CD4-positive, CD25-positive, alpha-beta regulatory T cell (primary cell): ENCODE data around the gene KLHL21. TPM values are rescaled to one million over a fixed set of nuclear protein-coding genes. Genes with fewer than 3 reads are reported as not detected.

ENCODE experiments used
- ATAC-seq, 2 donors: fragments of 150-1000 bp; cut with Tn5 transposase; one replicate each; pipeline ENCODE4 v1.10.0; 2021; ENCODE audit warnings: low read depth in 2 of 2, moderate number of reproducible peaks in 2 of 2, moderate library complexity in 1 of 2
- DNase-seq, 3 donors: peaks; one replicate each; pipeline versions ENCODE4 v3.0.0 to v3.0.0-alpha.2; 2012 to 2022; ENCODE audit warnings: mixed read lengths in 1 of 3
- H3K27ac ChIP-seq: one replicate; pipeline ENCODE4 v1.7.0; 2013; ENCODE audit warnings: mild to moderate bottlenecking, low read length; ENCODE audit not compliant: insufficient read depth, poor library complexity, severe bottlenecking
- H3K27me3 ChIP-seq: one replicate; pipeline ENCODE4 v1.7.0; 2013; ENCODE audit warnings: low read length; ENCODE audit not compliant: control insufficient read depth, insufficient read depth
- H3K36me3 ChIP-seq: one replicate; pipeline ENCODE4 v1.7.0; 2013; ENCODE audit warnings: mild to moderate bottlenecking, low read length, moderate library complexity; ENCODE audit not compliant: control insufficient read depth, insufficient read depth
- H3K4me1 ChIP-seq: 2 replicates; pipeline ENCODE4 v1.7.0; 2013; ENCODE audit warnings: mild to moderate bottlenecking, low read length; ENCODE audit not compliant: insufficient read depth, control insufficient read depth, poor library complexity, severe bottlenecking
- H3K4me3 ChIP-seq: one replicate; pipeline ENCODE4 v1.7.0; 2013; ENCODE audit warnings: low read depth, mild to moderate bottlenecking, low read length, moderate library complexity
- H3K9me3 ChIP-seq, 2 experiments: 1 replicate in 1 of 2; 2 replicates in 1 of 2; pipeline ENCODE4 v1.7.0; 2013; ENCODE audit warnings: low read length in 2 of 2, mild to moderate bottlenecking in 1 of 2, moderate library complexity in 1 of 2; ENCODE audit not compliant: control insufficient read depth in 2 of 2
- H3K27ac Mint-ChIP-seq, 3 donors: one replicate each; pipeline ENCODE4 v1.8.0; 2020 to 2022; ENCODE audit warnings: mild to moderate bottlenecking in 3 of 3, mixed read lengths in 3 of 3, moderate library complexity in 2 of 3
- H3K27me3 Mint-ChIP-seq: one replicate; pipeline ENCODE4 v1.8.0; 2022; ENCODE audit warnings: mild to moderate bottlenecking, mixed read lengths
- H3K36me3 Mint-ChIP-seq: one replicate; pipeline ENCODE4 v1.8.0; 2020; ENCODE audit warnings: mixed read lengths
- H3K4me1 Mint-ChIP-seq, 4 donors: one replicate each; pipeline ENCODE4 v1.8.0; 2020 to 2022; ENCODE audit warnings: mixed read lengths in 4 of 4, mild to moderate bottlenecking in 1 of 4
- H3K4me3 Mint-ChIP-seq, 4 donors: one replicate each; pipeline ENCODE4 v1.8.0; 2020 to 2022; ENCODE audit warnings: mild to moderate bottlenecking in 4 of 4, mixed read lengths in 4 of 4, moderate library complexity in 3 of 4
- H3K9me3 Mint-ChIP-seq, 7 donors: one replicate each; pipeline ENCODE4 v1.8.0; 2020 to 2022; ENCODE audit warnings: mixed read lengths in 7 of 7, mild to moderate bottlenecking in 3 of 7, moderate library complexity in 2 of 7
- polyA plus RNA-seq, 4 donors: library from polyadenylated mRNA; unstranded; fragments of 300-500 nt; fragmentation: Illumina TruSeq; gene quantifications; one replicate each; pipeline ENCODE4 v1.2.3, GENCODE V29; 2021
- total RNA-seq: library from RNA; stranded (reverse); gene quantifications from one replicate; pipeline ENCODE4 v1.2.3, GENCODE V29; 2022

Gene KLHL21
- total and polyA plus RNA-seq, 5 donors from 2014 or later = 16.7 to 46.6 (median 29.1) TPM

GRCh38 chr1:6587261-6588005 lies 15.2 kb downstream of the KLHL21 start:
- no peak for ATAC-seq

GRCh38 chr1:6586404-6586816 lies 16.3 kb downstream of the KLHL21 start:
- ATAC-seq (no peak), DNase-seq (no peak)
- Mint-ChIP-seq H3K4me3 (peak overlapping the region in 1 of 4 donors; percentile 32), H3K36me3 (no peaks in the 10 kb centered on the region), H3K4me1 (peaks cover 0 to 50% (median 23%) of the 10 kb centered on the region in 4 donors), H3K27me3 (no peaks in the 10 kb centered on the region), H3K9me3 (no peaks in the 10 kb centered on the region), H3K27ac (peak overlapping the region in 1 of 3 donors; percentile 32)
- Histone ChIP-seq H3K27ac (no peak overlapping the region), H3K4me1 (peaks cover 21% of the 10 kb centered on the region), H3K36me3 (peaks cover 30% of the 10 kb centered on the region), H3K4me3 (no peak overlapping the region), H3K9me3 (no peaks in the 10 kb centered on the region), H3K27me3 (no peaks in the 10 kb centered on the region)

More at GRCh38 chr1:6587261-6588005, 15.2 kb downstream of the KLHL21 start:
- Mint-ChIP-seq H3K27me3 (no peaks in the 10 kb centered on the region), H3K4me3 (no peak overlapping the region), H3K27ac (peak overlapping the region in 2 of 3 donors; percentile 43 to 67), H3K36me3 (no peaks in the 10 kb centered on the region), H3K4me1 (peaks cover 0 to 45% (median 19%) of the 10 kb centered on the region in 4 donors), H3K9me3 (no peaks in the 10 kb centered on the region)
- Histone ChIP-seq H3K36me3 (peaks cover 35% of the 10 kb centered on the region), H3K9me3 (no peaks in the 10 kb centered on the region), H3K27me3 (no peaks in the 10 kb centered on the region), H3K27ac (no peak overlapping the region), H3K4me1 (peaks cover 20% of the 10 kb centered on the region), H3K4me3 (no peak overlapping the region)
- peak in 1 of 3 donors; percentile 21 for DNase-seq

DNA sequence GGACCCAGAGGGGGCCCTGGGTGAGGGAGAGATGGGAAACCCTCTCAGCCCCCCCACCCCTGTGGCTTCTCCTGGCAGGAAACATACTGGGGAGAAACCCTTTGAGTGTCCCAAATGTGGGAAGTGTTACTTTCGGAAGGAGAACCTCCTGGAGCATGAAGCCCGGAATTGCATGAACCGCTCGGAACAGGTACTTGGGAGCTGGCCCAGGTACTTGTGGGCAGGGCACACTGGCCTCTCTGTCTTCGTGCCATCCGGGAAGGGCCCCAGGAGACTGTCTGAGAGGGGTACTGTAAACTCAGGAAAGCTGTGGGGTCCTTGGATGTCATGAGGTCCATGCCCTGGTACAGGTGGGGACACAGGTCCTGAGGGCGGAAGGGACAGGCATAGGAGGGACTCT lies 16.8 kb downstream of the KLHL21 start:
- Histone ChIP-seq H3K9me3 (no peaks in the 10 kb centered on the region), H3K4me1 (peaks cover 22% of the 10 kb centered on the region), H3K36me3 (peaks cover 25% of the 10 kb centered on the region), H3K27me3 (no peaks in the 10 kb centered on the region), H3K27ac (no peak overlapping the region), H3K4me3 (no peak overlapping the region)
- Mint-ChIP-seq H3K27ac (peak overlapping the region in 1 of 3 donors; percentile 26), H3K27me3 (no peaks in the 10 kb centered on the region), H3K4me1 (peaks cover 0 to 52% (median 24%) of the 10 kb centered on the region in 4 donors), H3K36me3 (no peaks in the 10 kb centered on the region), H3K4me3 (no peak overlapping the region), H3K9me3 (no peaks in the 10 kb centered on the region)
- ATAC-seq (no peak), DNase-seq (no peak)

GRCh38 chr1:6585081-6585722 lies 17.5 kb downstream of the KLHL21 start:
- Histone ChIP-seq H3K9me3 (no peaks in the 10 kb centered on the region), H3K4me1 (peaks cover 28% of the 10 kb centered on the region), H3K36me3 (peaks cover 18% of the 10 kb centered on the region), H3K4me3 (no peak overlapping the region), H3K27ac (no peak overlapping the region), H3K27me3 (no peaks in the 10 kb centered on the region)
- Mint-ChIP-seq H3K4me3 (peak overlapping the region in 1 of 4 donors; percentile 75), H3K27ac (peak overlapping the region in 1 of 3 donors; percentile 47), H3K4me1 (peaks cover 0 to 53% (median 25%) of the 10 kb centered on the region in 4 donors), H3K36me3 (no peaks in the 10 kb centered on the region), H3K9me3 (no peaks in the 10 kb centered on the region), H3K27me3 (no peaks in the 10 kb centered on the region)
- DNase-seq (no peak), ATAC-seq (no peak)

DNA sequence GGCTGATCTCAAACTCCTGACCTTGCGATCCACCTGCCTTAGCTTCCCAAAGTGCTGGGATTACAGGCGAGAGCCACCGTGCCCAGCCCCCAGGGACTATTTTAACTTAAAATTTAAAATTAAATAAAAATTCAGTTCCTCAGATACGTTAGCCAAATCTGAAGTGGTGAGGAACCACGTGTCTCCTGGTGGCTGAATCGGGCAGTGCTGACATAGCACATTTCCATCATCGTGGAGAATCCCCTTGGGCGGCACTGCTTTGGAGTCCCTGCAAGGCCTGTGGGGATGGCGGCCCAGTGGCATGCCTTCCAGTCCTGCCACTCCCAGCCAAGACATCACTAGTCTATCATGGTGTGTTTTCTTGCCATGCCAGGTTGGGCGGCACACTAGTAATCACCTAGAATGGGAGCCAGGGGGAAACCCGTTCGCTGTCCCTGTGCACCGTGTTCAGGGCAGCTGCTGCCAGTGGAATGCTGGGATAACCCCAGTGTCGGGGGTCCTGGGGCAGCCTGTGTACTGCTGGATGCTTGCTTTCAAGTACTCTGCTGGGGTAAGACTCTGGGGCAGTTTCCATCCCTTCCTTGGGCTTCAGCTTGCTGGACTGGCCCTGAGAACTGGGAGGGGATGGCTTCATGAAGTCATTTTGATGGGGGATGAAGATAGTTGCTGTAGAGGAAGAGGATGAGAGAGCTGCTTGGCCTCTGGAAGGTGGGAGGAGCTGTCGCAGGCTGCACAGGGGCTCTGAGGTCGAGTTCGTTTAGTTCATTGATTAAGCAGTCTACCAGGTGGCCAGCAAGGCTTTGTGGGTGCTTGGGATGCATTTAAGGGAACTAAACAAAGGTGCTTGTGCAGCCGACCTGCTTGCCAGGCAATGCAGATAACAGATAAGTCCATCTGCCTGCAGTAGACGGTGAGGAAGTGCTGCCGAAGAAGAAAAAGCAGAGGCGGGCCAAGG lies 18.3 kb downstream of the KLHL21 start:
- H3K36me3 ChIP-seq = peaks cover 11% of the 10 kb centered on the region
- ATAC-seq (no peak), DNase-seq (no peak)
- Mint-ChIP-seq H3K9me3 (no peaks in the 10 kb centered on the region), H3K4me1 (peaks cover 0 to 60% (median 28%) of the 10 kb centered on the region in 4 donors), H3K36me3 (no peaks in the 10 kb centered on the region), H3K4me3 (peak overlapping the region in 3 of 4 donors; percentile 2 to 75 (median 36)), H3K27me3 (peaks cover 4% of the 10 kb centered on the region), H3K27ac (peak overlapping the region in 1 of 3 donors; percentile 47)
- H3K4me1 ChIP-seq = peaks cover 32% of the 10 kb centered on the region
- H3K27me3 ChIP-seq = no peaks in the 10 kb centered on the region
- no peaks in the 10 kb centered on the region for H3K9me3 ChIP-seq
- H3K4me3 ChIP-seq = no peak overlapping the region
- no peak overlapping the region for H3K27ac ChIP-seq

- Mint-ChIP-seq H3K27me3 (peaks cover 4% of the 10 kb centered on the region), H3K4me3 (peak overlapping the region; percentile 85 to 99 (median 96)), H3K4me1 (peaks cover 0 to 61% (median 28%) of the 10 kb centered on the region in 4 donors), H3K27ac (peak overlapping the region in 2 of 3 donors; percentile 72 to 91), H3K36me3 (no peaks in the 10 kb centered on the region), H3K9me3 (no peaks in the 10 kb centered on the region)
- peak overlapping the region; percentile 19 for H3K27ac ChIP-seq
- H3K9me3 ChIP-seq = no peaks in the 10 kb centered on the region
- ATAC-seq = no peak
- no peaks in the 10 kb centered on the region for H3K27me3 ChIP-seq
- H3K4me1 ChIP-seq = peaks cover 35% of the 10 kb centered on the region
- DNase-seq = no peak
- no peaks in the 10 kb centered on the region for H3K36me3 ChIP-seq
- no peak overlapping the region for H3K4me3 ChIP-seq
Observed at GRCh38 chr1:6582370-6582769, 20.3 kb downstream of the KLHL21 start.

DNA sequence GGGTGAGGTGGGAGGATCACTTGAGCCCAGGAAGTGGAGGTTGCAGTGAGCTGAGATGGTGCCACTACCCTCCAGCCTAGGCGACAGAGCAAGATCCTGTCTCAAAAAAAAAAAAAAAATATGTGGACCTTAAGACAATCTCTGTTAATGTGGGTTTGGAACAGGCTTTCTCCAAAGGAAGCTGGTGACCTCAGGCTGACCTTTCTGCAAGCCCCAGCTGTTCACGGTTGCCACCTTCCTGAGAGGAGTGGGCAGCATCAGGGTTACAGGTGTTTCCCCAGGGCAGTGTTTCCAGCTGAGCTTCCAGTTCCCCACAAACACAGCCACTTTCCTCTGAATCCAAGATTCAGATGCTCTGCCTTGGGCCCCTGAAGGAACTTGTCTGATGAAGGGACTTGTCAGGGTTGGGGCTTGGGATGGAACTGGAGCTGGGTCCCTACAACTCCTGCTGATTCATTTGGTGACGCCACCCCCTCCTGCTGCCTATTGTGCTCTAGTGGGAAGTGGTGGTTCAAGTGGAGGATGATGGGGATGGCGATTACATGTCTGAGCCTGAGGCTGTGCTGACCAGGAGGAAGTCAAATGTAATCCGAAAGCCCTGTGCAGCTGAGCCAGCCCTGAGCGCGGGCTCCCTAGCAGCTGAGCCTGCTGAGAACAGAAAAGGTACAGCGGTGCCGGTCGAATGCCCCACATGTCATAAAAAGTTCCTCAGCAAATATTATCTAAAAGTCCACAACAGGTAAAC lies 20.9 kb downstream of the KLHL21 start:
- H3K36me3 ChIP-seq = no peaks in the 10 kb centered on the region
- H3K4me1 ChIP-seq = peaks cover 35% of the 10 kb centered on the region
- H3K9me3 ChIP-seq = no peaks in the 10 kb centered on the region
- peaks cover 4% of the 10 kb centered on the region for H3K27me3 Mint-ChIP-seq
- H3K27me3 ChIP-seq = no peaks in the 10 kb centered on the region
- ATAC-seq = no peak
- peaks cover 0 to 55% (median 28%) of the 10 kb centered on the region in 4 donors for H3K4me1 Mint-ChIP-seq
- H3K9me3 Mint-ChIP-seq = no peaks in the 10 kb centered on the region
- no peak for DNase-seq
- H3K27ac Mint-ChIP-seq = peak overlapping the region in 2 of 3 donors; percentile 59 to 94
- H3K27ac ChIP-seq = peak overlapping the region; percentile 26
- H3K36me3 Mint-ChIP-seq = no peaks in the 10 kb centered on the region
- H3K4me3 ChIP-seq = peak overlapping the region; percentile 7
- peak overlapping the region; percentile 89 to 99 (median 96) for H3K4me3 Mint-ChIP-seq
